Breast epithelium (tissue), 3 donors: ENCODE data around the gene CHST9.

ENCODE experiments used
- POLR2A ChIP-seq: fragments of 450-650 bp; IDR thresholded peaks from one replicate; pipeline ENCODE4 v1.6.1; 2016; ENCODE audit warnings: antibody characterized with exemption, mild to moderate bottlenecking, moderate library complexity
- TF ChIP-seq, protein P1 (sequence below), 3 donors: fragments of 450-650 bp; IDR thresholded peaks; one replicate each; pipeline ENCODE4 v1.5.1; 2016 to 2017; ENCODE audit warnings: antibody characterized with exemption in 3 of 3, mild to moderate bottlenecking in 3 of 3, moderate library complexity in 3 of 3

DNA sequence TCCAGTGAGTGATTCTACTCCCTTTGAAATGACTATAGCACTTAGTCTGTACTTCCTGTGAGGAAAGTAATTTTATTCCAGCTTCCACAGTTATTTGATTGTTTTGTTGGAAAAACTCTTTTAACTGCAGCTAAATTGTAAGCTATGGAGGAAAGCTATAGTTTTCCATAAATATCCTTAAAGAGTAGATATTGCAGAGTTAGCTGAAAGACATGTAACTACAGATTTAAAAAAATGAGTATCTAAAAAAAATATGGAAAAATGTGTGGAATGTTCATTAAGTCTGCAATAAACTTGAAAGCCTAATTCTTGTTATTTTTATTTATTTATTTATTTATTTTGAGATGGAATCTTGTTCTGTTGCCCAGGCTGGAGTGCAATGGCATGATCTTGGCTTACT is 262.8 kb downstream of the CHST9 start:
- TF ChIP-seq, protein P1, sequence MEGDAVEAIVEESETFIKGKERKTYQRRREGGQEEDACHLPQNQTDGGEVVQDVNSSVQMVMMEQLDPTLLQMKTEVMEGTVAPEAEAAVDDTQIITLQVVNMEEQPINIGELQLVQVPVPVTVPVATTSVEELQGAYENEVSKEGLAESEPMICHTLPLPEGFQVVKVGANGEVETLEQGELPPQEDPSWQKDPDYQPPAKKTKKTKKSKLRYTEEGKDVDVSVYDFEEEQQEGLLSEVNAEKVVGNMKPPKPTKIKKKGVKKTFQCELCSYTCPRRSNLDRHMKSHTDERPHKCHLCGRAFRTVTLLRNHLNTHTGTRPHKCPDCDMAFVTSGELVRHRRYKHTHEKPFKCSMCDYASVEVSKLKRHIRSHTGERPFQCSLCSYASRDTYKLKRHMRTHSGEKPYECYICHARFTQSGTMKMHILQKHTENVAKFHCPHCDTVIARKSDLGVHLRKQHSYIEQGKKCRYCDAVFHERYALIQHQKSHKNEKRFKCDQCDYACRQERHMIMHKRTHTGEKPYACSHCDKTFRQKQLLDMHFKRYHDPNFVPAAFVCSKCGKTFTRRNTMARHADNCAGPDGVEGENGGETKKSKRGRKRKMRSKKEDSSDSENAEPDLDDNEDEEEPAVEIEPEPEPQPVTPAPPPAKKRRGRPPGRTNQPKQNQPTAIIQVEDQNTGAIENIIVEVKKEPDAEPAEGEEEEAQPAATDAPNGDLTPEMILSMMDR (IDR thresholded peaks at IDR 0.05), result no peak
- TF ChIP-seq POLR2A, result no peak
